GM12873 (cell line): Measurements from ENCODE around the gene OTULINL.

Source experiments
- CTCF ChIP-seq: IDR thresholded peaks from 2 replicates; pipeline ENCODE4 v1.5.1; 2012; ENCODE audit warnings: low read depth, mild to moderate bottlenecking, moderate library complexity, low read length, control low read depth; ENCODE audit not compliant: insufficient read depth; ENCODE audit errors: missing control alignments

OTULINL gene

GRCh38 chr5:14630671-14631070 lies 49.1 kb downstream of the OTULINL start:
- no peak for TF ChIP-seq CTCF

- TF ChIP-seq CTCF, result no peak
These were observed 54.1 kb downstream of the OTULINL start for GRCh38 chr5:14635656-14636055.

- no peak for TF ChIP-seq CTCF
These were observed 59.2 kb downstream of the OTULINL start for GRCh38 chr5:14640765-14641164.

GRCh38 chr5:14644623-14645237 lies 63.1 kb downstream of the OTULINL start:
- no peak for TF ChIP-seq CTCF

- TF ChIP-seq CTCF, result no peak
These were observed 68.5 kb downstream of the OTULINL start for GRCh38 chr5:14650052-14650451.

GRCh38 chr5:14655146-14655741 lies 73.7 kb downstream of the OTULINL start:
- TF ChIP-seq CTCF, result no peak

GRCh38 chr5:14656898-14657297 lies 75.3 kb downstream of the OTULINL start:
- no peak for TF ChIP-seq CTCF
